Measurements from ENCODE around the gene DENND4A.
A peak's percentile ranks its signal among the peaks of the same experiment; 100 is the strongest.
"Not testable (repeated sequence)": the region's sequence is repeated elsewhere in the genome, so short reads cannot be mapped to it uniquely, and the experiment has no call there.

Gene DENND4A

GRCh38 chr15:65631503-65631902 is 160.6 kb downstream of the DENND4A start:
- no peak for DNase-seq (ENCODE audit: low read depth)

GRCh38 chr15:65630760-65631159 is 161.3 kb downstream of the DENND4A start:
- DNase-seq (ENCODE audit: low read depth) = no peak

GRCh38 chr15:65629548-65629947 is 162.5 kb downstream of the DENND4A start:
- no peak for DNase-seq (ENCODE audit: low read depth)

- DNase-seq (ENCODE audit: low read depth) = no peak
Observed at GRCh38 chr15:65626856-65627255, 165.2 kb downstream of the DENND4A start.

GRCh38 chr15:65623103-65623502 is 169.0 kb downstream of the DENND4A start:
- DNase-seq (ENCODE audit: low read depth) = no peak

GRCh38 chr15:65621638-65622037 is 170.5 kb downstream of the DENND4A start, which contains the start of gene SLC24A1:
Gene SLC24A1, plus strand, starts transcription at chr15:65621938. Its CDS starts 2,143 bp downstream, at chr15:65624081.
- DNase-seq (ENCODE audit: low read depth) = no peak

GRCh38 chr15:65620833-65621232 is 171.3 kb downstream of the DENND4A start:
- DNase-seq (ENCODE audit: low read depth) = no peak

- no peak for DNase-seq (ENCODE audit: low read depth)
Observed at GRCh38 chr15:65619626-65620290, 172.3 kb downstream of the DENND4A start.

GRCh38 chr15:65618560-65619109 is 173.5 kb downstream of the DENND4A start:
- DNase-seq (ENCODE audit: low read depth) = no peak

GRCh38 chr15:65615887-65616286 is 176.2 kb downstream of the DENND4A start:
- not testable (repeated sequence) for DNase-seq (ENCODE audit: low read depth)

- no peak for DNase-seq (ENCODE audit: low read depth)
Observed at GRCh38 chr15:65612949-65613744, 178.9 kb downstream of the DENND4A start.

- DNase-seq (ENCODE audit: low read depth) = no peak
Observed at GRCh38 chr15:65612616-65612946, 179.5 kb downstream of the DENND4A start.

- DNase-seq (ENCODE audit: low read depth) = no peak
Observed at GRCh38 chr15:65611888-65612615, 180.0 kb downstream of the DENND4A start.

GRCh38 chr15:65610871-65611718 is 181.0 kb downstream of the DENND4A start, which contains the start of gene INTS14:
Gene INTS14, minus strand, starts transcription at chr15:65611131. Its CDS starts 3,751 bp downstream, at chr15:65607380.
- peak; percentile 87 for DNase-seq (ENCODE audit: low read depth)

Measured in stimulated activated CD8-positive, alpha-beta memory T cell treated with anti-CD3 and anti-CD28 coated beads, Interleukin-12 subunit alpha, Interleukin-12 subunit beta, amount 100 ng/mL, for 1 hour (primary cell).